Aorta (tissue), 5 donors: ENCODE results near the gene ORAI2. TPM values are rescaled to one million over a fixed set of nuclear protein-coding genes. Genes with fewer than 3 reads are reported as not detected.

Source experiments
- ATAC-seq: fragments of 200-7000 bp; cut with Tn5 transposase; one replicate; pipeline ENCODE4 v1.9.1; 2022; ENCODE audit warnings: moderate library complexity; ENCODE audit not compliant: low FRiP score
- DNase-seq, 2 donors: peaks; one replicate each; pipeline ENCODE4 v3.0.0-alpha.2; 2020
- H3K27ac ChIP-seq, 2 donors: one replicate each; pipeline ENCODE4 v1.5.1; 2013; ENCODE audit warnings: low read length in 2 of 2, mild to moderate bottlenecking in 2 of 2, moderate library complexity in 2 of 2, control low read depth in 1 of 2, inconsistent platforms in 1 of 2, low read depth in 1 of 2
- H3K27me3 ChIP-seq, 2 donors: one replicate each; pipeline ENCODE4 v1.6.1; 2013; ENCODE audit warnings: control low read depth in 1 of 2, low read length in 1 of 2, mild to moderate bottlenecking in 1 of 2, moderate library complexity in 1 of 2; ENCODE audit not compliant: insufficient read depth in 2 of 2, control insufficient read depth in 1 of 2
- H3K36me3 ChIP-seq, 2 donors: one replicate each; pipeline ENCODE4 v1.6.1; 2013; ENCODE audit warnings: control low read depth in 1 of 2, low read length in 1 of 2, mild to moderate bottlenecking in 1 of 2; ENCODE audit not compliant: insufficient read depth in 2 of 2, control insufficient read depth in 1 of 2
- H3K4me1 ChIP-seq, 2 donors: one replicate each; pipeline ENCODE4 v1.6.1; 2013; ENCODE audit warnings: low read length in 2 of 2, control low read depth in 1 of 2, mild to moderate bottlenecking in 1 of 2, moderate library complexity in 1 of 2; ENCODE audit not compliant: insufficient read depth in 2 of 2, control insufficient read depth in 1 of 2
- H3K4me3 ChIP-seq, 2 donors: one replicate each; pipeline ENCODE4 v1.5.1; 2013; ENCODE audit warnings: low read length in 2 of 2, control low read depth in 1 of 2, mild to moderate bottlenecking in 1 of 2
- H3K9me3 ChIP-seq: one replicate; pipeline ENCODE4 v1.6.1; 2013; ENCODE audit warnings: mild to moderate bottlenecking, low read length; ENCODE audit not compliant: control insufficient read depth
- WGBS, 2 donors: extraction: QIAGEN DNeasy Blood & Tissue Kit; methylation state at CpG; one replicate each; pipeline ENCODE4 v1.1.7; 2013; 5-methylcytosine and 5-hydroxymethylcytosine counted together
- intact Hi-C, 2 donors: fragments of 100-400 bp; cut with DNase I; formaldehyde crosslinking; loops; one replicate each; pipeline versions ENCODE4 v1.14.2 to v1.15.0; 2022
- long read RNA-seq, 2 donors: library from polyadenylated mRNA; unstranded; transcript quantifications; one replicate each; pipeline ENCODE4 v2.0.0, GENCODE V29; 2020 to 2021
- polyA plus RNA-seq, 2 donors: library from polyadenylated mRNA; stranded (reverse); fragments of 200-250 nt; gene quantifications; one replicate each; pipeline ENCODE4 v1.2.3, GENCODE V29; 2013
- total RNA-seq, 2 donors: library from RNA; stranded (reverse); fragmentation: NEBNext Ultra II Directional; extraction: Animal tissue kit (Norgen Biotek cat#: 25700); gene quantifications; one replicate each; pipeline ENCODE4 v1.2.1, GENCODE V29; 2021
- donor health status: healthy with polysubstance abuse.
- donor health status: Bipolar disorder and iron deficiency.
- donor health status: DM: no; HTN: no; CAD: no.
- donor health status: DM: no; HTN: no; CAD: no.
- donor health status: DM: yes; HTN: yes; CAD: no.

The ORAI2 gene
- total RNA-seq (10 to 100 TPM; 17.8 to 25.5 TPM), polyA plus RNA-seq (1 to 10 TPM; 3.1 to 7.4 TPM)
- long read RNA-seq, donor 1, full-length matches to known transcripts, result 73 of 110 reads
- long read RNA-seq, donor 1, partial matches to known transcripts, result 3 of 110 reads
- long read RNA-seq, donor 1, other reads (novel, unspliced or antisense), result 34 of 110 reads
- long read RNA-seq, donor 2, full-length matches to known transcripts, result 30 of 39 reads
- long read RNA-seq, donor 2, partial matches to known transcripts, result 0 of 39 reads
- long read RNA-seq, donor 2, other reads (novel, unspliced or antisense), result 9 of 39 reads

DNA sequence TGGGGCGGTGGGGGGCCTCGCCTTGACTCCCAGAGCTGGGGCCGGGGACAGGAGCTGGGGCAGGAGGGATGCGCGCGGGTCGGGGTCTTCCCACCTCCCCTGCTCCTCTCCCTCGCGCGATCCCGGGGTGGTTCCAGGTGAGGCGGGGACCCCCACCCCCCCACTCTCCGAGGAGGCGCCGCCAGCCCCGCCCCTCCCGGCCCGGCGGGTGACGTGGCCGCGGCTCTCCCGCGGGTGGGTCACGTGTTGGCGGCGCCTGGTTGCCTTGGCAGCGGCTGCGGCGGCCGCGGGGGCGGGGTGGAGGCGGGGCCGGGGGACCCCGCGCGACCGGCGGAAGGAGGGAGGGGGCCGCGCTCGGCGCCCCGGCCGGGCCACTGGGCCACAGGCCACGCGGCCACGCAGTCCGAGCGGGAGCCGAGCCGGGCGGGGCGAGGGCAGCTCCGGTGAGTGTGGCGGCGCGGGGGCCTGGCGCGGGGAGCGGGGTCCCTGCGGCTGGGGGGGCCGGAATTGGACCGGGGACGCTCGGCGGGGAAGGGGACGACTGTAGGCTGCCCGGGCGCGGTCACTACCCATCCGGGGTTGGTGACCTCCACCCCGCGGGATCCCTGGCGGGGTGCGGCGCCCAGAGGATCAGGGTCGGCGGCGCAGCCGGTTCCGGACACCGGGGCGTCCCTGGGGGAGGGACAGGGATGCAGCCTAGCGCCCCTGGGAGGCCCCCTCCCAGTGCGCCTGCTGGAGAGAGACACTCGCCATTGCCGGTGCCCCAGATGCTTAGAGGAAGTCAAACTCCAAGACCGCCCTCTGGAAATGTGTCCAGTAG is at the start of gene ORAI2:
Gene ORAI2, plus strand, starts transcription at position 357 of the 820 bp plus-strand sequence. CDS start 5,382 bp downstream, outside the sequence.
- H3K4me1 ChIP-seq, result no peaks in the 10 kb centered on the region
- WGBS, 2 donors, result 1% methylated on average over 34 to 90 of the region's 90 CpGs
- no peaks in the 10 kb centered on the region for H3K9me3 ChIP-seq
- no peaks in the 10 kb centered on the region for H3K36me3 ChIP-seq
- DNase-seq, result peak; percentile 90 to 95
- no peak within 1 kb of the TSS for H3K27ac ChIP-seq
- H3K27me3 ChIP-seq, result no peaks in the 10 kb centered on the region
- intact Hi-C loops, result no loop called here
- peak; percentile 91 for ATAC-seq
- H3K4me3 ChIP-seq, result peak within 1 kb of the TSS; percentile 54 to 73

DNA sequence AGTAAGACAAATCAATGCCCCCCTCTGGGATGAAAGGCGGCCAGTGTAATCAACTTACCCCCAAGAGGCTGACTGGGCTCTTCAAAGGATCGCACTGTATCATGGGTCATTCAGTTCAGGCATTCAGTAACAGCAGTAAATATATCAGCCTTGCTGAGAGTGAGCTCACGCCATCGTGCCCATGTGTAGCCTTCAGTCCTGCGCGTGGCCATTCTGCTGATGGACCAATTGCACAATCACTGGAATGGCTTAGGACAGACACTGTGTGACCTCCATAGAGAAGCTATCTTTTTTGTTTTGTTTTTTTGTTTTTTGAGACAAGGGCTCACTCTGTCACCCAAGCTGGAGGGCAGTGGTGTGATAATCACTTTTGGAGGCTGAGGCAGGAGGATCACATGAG is 46.3 kb upstream of the ORAI2 start:
- 92 to 94% methylated on average over 6 of the region's 6 CpGs for WGBS, 2 donors
- intact Hi-C loops, result no loop called here
- H3K4me3 ChIP-seq, result no peak overlapping the region
- H3K27me3 ChIP-seq, result no peaks in the 10 kb centered on the region
- DNase-seq, result no peak
- no peak for ATAC-seq
- H3K27ac ChIP-seq, result no peak overlapping the region
- H3K36me3 ChIP-seq, result no peaks in the 10 kb centered on the region
- no peaks in the 10 kb centered on the region for H3K9me3 ChIP-seq
- no peaks in the 10 kb centered on the region for H3K4me1 ChIP-seq

DNA sequence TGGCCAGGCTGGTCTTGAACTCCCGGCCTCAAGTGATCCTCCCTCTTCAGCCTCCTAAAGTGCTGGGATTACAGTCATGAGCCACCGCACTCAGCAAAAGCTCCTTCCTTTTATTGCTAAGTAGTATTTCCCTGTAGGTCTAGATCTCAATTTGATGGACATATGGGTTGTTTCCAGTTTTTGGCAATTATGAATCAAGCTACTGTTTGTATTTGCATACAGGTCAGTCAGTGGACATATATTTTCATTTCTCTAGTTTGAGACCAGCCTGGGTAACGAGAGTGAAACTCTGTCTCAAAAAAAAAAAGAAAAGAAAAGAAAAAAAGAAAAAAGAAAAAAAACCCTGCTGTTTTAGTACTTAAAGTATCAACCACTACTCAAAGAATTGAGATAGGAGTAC is 43.6 kb upstream of the ORAI2 start:
- ATAC-seq, result no peak
- Histone ChIP-seq H3K36me3 (no peaks in the 10 kb centered on the region), H3K4me3 (no peak overlapping the region), H3K27ac (no peak overlapping the region), H3K9me3 (no peaks in the 10 kb centered on the region), H3K4me1 (no peaks in the 10 kb centered on the region), H3K27me3 (no peaks in the 10 kb centered on the region)
- intact Hi-C loops, result loop anchor here in 1 of 2 donors (2.0 kb wide), 1 partner anchor 111 kb away; no protein-coding TSS in a partner anchor
- DNase-seq, result no peak
- WGBS, 2 donors, result 75 to 79% methylated on average over 3 of the region's 3 CpGs

GRCh38 chr7:102390697-102391484 is 42.5 kb upstream of the ORAI2 start:
- no peaks in the 10 kb centered on the region for H3K27me3 ChIP-seq
- WGBS, 2 donors, result 59 to 60% methylated on average over 11 to 12 of the region's 12 CpGs
- no peaks in the 10 kb centered on the region for H3K4me1 ChIP-seq
- no peaks in the 10 kb centered on the region for H3K36me3 ChIP-seq
- ATAC-seq (peak; percentile 89), DNase-seq (peak; percentile 87 to 94)
- H3K27ac ChIP-seq, result no peak overlapping the region
- intact Hi-C loops, result loop anchor here (1.0 to 2.0 kb wide), 2 partner anchors 112 kb away; no protein-coding TSS in a partner anchor
- no peaks in the 10 kb centered on the region for H3K9me3 ChIP-seq
- no peak overlapping the region for H3K4me3 ChIP-seq

GRCh38 chr7:102392330-102392729 is 41.0 kb upstream of the ORAI2 start:
- intact Hi-C loops, result no loop called here
- Histone ChIP-seq H3K27ac (no peak overlapping the region), H3K36me3 (no peaks in the 10 kb centered on the region), H3K27me3 (no peaks in the 10 kb centered on the region), H3K4me1 (no peaks in the 10 kb centered on the region), H3K9me3 (no peaks in the 10 kb centered on the region), H3K4me3 (no peak overlapping the region)
- DNase-seq, result no peak
- ATAC-seq, result no peak
- 88 to 90% methylated on average over 1 of the region's 1 CpG for WGBS, 2 donors

- Histone ChIP-seq H3K36me3 (no peaks in the 10 kb centered on the region), H3K27ac (no peak overlapping the region), H3K9me3 (no peaks in the 10 kb centered on the region), H3K27me3 (no peaks in the 10 kb centered on the region), H3K4me1 (no peaks in the 10 kb centered on the region), H3K4me3 (no peak overlapping the region)
- ATAC-seq, result no peak
- DNase-seq, result no peak
- WGBS, 2 donors, result 79 to 83% methylated on average over 9 of the region's 9 CpGs
- intact Hi-C loops, result no loop called here
Observed at GRCh38 chr7:102393467-102393866, 39.9 kb upstream of the ORAI2 start.

GRCh38 chr7:102395592-102395872 is 37.8 kb upstream of the ORAI2 start:
- ATAC-seq (peak; percentile 5), DNase-seq (no peak)
- no peaks in the 10 kb centered on the region for H3K4me1 ChIP-seq
- H3K27ac ChIP-seq, result peak overlapping the region in 1 of 2 donors; percentile 4
- intact Hi-C loops, result no loop called here
- no peaks in the 10 kb centered on the region for H3K36me3 ChIP-seq
- peak overlapping the region; percentile 7 to 90 for H3K4me3 ChIP-seq
- WGBS, 2 donors, result 8 to 10% methylated on average over 9 of the region's 9 CpGs
- H3K27me3 ChIP-seq, result no peaks in the 10 kb centered on the region
- no peaks in the 10 kb centered on the region for H3K9me3 ChIP-seq

DNA sequence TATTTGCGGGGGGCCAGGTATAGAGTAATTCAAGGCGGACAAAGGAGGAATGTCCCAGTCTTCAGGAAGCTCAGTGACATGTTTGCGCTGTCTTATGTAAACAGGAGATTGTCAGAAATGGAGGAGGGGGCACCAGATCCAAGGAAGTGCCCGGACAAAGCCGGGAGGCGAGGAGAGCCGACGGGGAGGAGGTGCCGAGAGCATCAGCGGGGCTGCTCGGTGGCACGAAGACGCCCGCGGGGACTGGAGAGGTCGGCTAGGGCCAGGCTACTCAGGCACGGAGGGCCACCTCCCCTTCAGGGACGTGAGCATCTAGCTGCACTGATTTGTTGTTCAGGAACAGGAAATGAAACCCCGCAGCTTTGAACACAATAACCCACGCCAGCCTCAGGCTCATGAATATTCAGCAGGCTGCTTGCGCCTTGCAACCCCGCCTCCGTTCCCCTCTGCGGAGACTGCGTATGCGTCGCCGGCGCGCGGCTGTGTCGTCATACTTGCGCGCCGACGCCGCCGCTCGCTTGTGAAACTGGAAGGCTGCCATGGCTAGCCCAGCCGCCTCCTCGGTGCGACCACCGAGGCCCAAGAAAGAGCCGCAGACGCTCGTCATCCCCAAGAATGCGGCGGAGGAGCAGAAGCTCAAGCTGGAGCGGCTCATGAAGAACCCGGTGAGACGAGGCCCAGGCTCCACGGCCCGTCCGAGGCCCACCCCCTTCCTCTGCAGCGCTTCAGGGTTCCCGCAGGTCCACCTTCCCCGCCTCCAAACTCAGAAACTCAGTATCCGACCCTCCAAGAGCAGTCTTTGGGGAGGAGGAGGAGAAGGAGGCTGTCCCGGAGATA is 37.3 kb upstream of the ORAI2 start, which contains the start of gene PRKRIP1:
Gene PRKRIP1, plus strand, starts transcription at position 491 of the 837 bp plus-strand sequence. Its CDS starts 49 bp downstream, at position 540.
- DNase-seq, result peak; percentile 88 to 89
- peak; percentile 94 for ATAC-seq
- H3K27me3 ChIP-seq, result no peaks in the 10 kb centered on the region
- intact Hi-C loops, result no loop called here
- peak within 1 kb of the TSS; percentile 53 to 90 for H3K4me3 ChIP-seq
- H3K4me1 ChIP-seq, result no peaks in the 10 kb centered on the region
- WGBS, 2 donors, result 0% methylated on average over 56 to 57 of the region's 59 CpGs
- H3K27ac ChIP-seq, result peak within 1 kb of the TSS in 1 of 2 donors; percentile 41
- H3K9me3 ChIP-seq, result no peaks in the 10 kb centered on the region
- H3K36me3 ChIP-seq, result no peaks in the 10 kb centered on the region
